ENCODE measurements around the gene TBC1D8. TPM values are rescaled to one million over a fixed set of nuclear protein-coding genes. Genes with fewer than 3 reads are reported as not detected.

The TBC1D8 gene
- total RNA-seq, 4 donors from 2014 or later: 16.7 to 44.0 (median 19.7) TPM

GRCh38 chr2:101150306-101151145 is 656 bp downstream of the TBC1D8 start:
- DNase-seq: peak; percentile 24 to 43

GRCh38 chr2:101149241-101150192 is 1.7 kb downstream of the TBC1D8 start:
- peak overlapping the region; percentile 91 to 94 for H3K4me3 ChIP-seq
- peak in 1 of 2 donors; percentile 20 for DNase-seq
- peak overlapping the region in 1 of 2 donors; percentile 88 for H3K27ac ChIP-seq
- intact Hi-C loops (cut with DNase I; ENCODE audit: low total_unique reads): loop anchor here (5.0 to 10.0 kb wide), 2 partner anchors 115 to 147 kb away; partner anchors contain the start of gene RPL31
- no peak for TF ChIP-seq CTCF (IDR thresholded peaks at IDR 0.05)
- TF ChIP-seq POLR2A (IDR thresholded peaks at IDR 0.05): no peak
- peaks cover 3 to 15% of the 10 kb centered on the region in 2 donors for H3K4me1 ChIP-seq
- no peaks in the 10 kb centered on the region for H3K27me3 ChIP-seq
- no peaks in the 10 kb centered on the region for H3K36me3 ChIP-seq
- H3K9me3 ChIP-seq: no peaks in the 10 kb centered on the region

More at GRCh38 chr2:101150306-101151145, 656 bp downstream of the TBC1D8 start:
- H3K4me1 ChIP-seq: peaks cover 3 to 15% of the 10 kb centered on the region in 2 donors
- peak overlapping the region; percentile 88 to 91 for H3K27ac ChIP-seq
- no peaks in the 10 kb centered on the region for H3K9me3 ChIP-seq
- intact Hi-C loops (cut with DNase I; ENCODE audit: low total_unique reads): loop anchor here (5.0 to 10.0 kb wide), 2 partner anchors 116 to 148 kb away; partner anchors contain the start of gene RPL31
- no peaks in the 10 kb centered on the region for H3K27me3 ChIP-seq
- peak overlapping the region; percentile 91 to 94 for H3K4me3 ChIP-seq
- TF ChIP-seq CTCF (IDR thresholded peaks at IDR 0.05) (peak in 1 of 4 experiments; percentile 21), POLR2A (IDR thresholded peaks at IDR 0.05) (no peak)
- no peaks in the 10 kb centered on the region for H3K36me3 ChIP-seq

- Histone ChIP-seq H3K27ac (no peak overlapping the region), H3K4me1 (peaks cover 3 to 15% of the 10 kb centered on the region in 2 donors), H3K9me3 (no peaks in the 10 kb centered on the region), H3K36me3 (no peaks in the 10 kb centered on the region), H3K27me3 (no peaks in the 10 kb centered on the region), H3K4me3 (no peak overlapping the region)
- intact Hi-C loops (cut with DNase I; ENCODE audit: low total_unique reads): no loop called here
- no peak for DNase-seq
- TF ChIP-seq POLR2A (IDR thresholded peaks at IDR 0.05): no peak
- no peak for TF ChIP-seq CTCF (IDR thresholded peaks at IDR 0.05)
Observed at GRCh38 chr2:101148777-101149176, 2.4 kb downstream of the TBC1D8 start.

- H3K4me1 ChIP-seq: peaks cover 3 to 15% of the 10 kb centered on the region in 2 donors
- intact Hi-C loops (cut with DNase I; ENCODE audit: low total_unique reads): no loop called here
Observed at GRCh38 chr2:101147971-101148370, 3.2 kb downstream of the TBC1D8 start.

More at GRCh38 chr2:101147971-101148370, 3.2 kb downstream of the TBC1D8 start:
- Histone ChIP-seq H3K4me3 (no peak overlapping the region), H3K9me3 (no peaks in the 10 kb centered on the region), H3K36me3 (no peaks in the 10 kb centered on the region), H3K27ac (no peak overlapping the region), H3K27me3 (no peaks in the 10 kb centered on the region)
- TF ChIP-seq CTCF (IDR thresholded peaks at IDR 0.05): no peak
- no peak for TF ChIP-seq POLR2A (IDR thresholded peaks at IDR 0.05)
- no peak for DNase-seq
